ENCODE results near the gene DARS1. TPM values are rescaled to one million over a fixed set of nuclear protein-coding genes. Genes with fewer than 3 reads are reported as not detected.

The DARS1 gene
- total and polyA plus RNA-seq, 2 donors (not counting 1 experiment from before 2014, with no cell fraction given), result 36.7 to 88.3 TPM

DNA sequence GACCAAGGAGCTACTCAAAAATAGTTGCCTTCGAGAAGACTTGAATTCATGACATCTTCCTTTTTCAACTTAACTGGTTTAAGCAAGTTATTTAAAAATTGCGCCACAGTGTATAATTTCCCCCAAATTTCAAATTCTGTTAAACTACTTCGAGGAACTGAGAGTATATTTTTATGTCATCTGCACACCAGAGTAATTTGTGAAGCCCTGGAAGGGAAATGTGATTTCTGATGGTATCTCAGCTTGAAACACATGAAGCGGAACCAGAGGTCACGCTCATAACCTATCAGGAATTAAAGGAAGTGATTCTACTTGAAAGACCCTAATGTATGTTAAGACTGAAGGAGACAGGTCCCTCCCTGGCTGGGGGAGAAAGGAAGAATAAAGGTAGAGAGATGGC is 33.9 kb upstream of the DARS1 start:
- no peaks in the 10 kb centered on the region for H3K9me3 Mint-ChIP-seq (ENCODE audit: insufficient read depth)
- ATAC-seq (ENCODE audit: low read depth) (peak; percentile 81), DNase-seq (peak; percentile 77)
- ChIA-PET POLR2A (interaction anchor here (0.5 kb wide), 1 partner anchor 51 kb away, joined by 6 read pairs; no protein-coding TSS in a partner anchor), CTCF (interaction anchor here (0.6 kb wide), 1 partner anchor 105 kb away, joined by 3 read pairs; no protein-coding TSS in a partner anchor)
- Histone ChIP-seq H3K9ac (ENCODE audit: low read length) (no peak overlapping the region), H4K20me1 (ENCODE audit: control insufficient read depth, insufficient read depth, low read length, poor library complexity, severe bottlenecking) (no peaks in the 10 kb centered on the region), H3K36me3 (replicated peaks in 1 of 2; ENCODE audit: control extremely low read depth in 1 of 2, control insufficient read depth in 1 of 2, extremely low read depth in 1 of 2, insufficient read depth in 2 of 2, low read length in 1 of 2) (no peaks in the 10 kb centered on the region), H3K27ac (ENCODE audit: low read length in 2 of 2) (peak overlapping the region in 1 of 2 donors; percentile 29), H3K4me1 (ENCODE audit: control insufficient read depth in 2 of 2, insufficient read depth in 2 of 2, low read length in 2 of 2) (peaks cover 18 to 24% of the 10 kb centered on the region in 2 donors), H3K4me3 (ENCODE audit: control extremely low read depth in 1 of 5, extremely low read depth in 1 of 5, insufficient read depth in 1 of 5, low read depth in 2 of 5, low read length in 4 of 5) (no peak overlapping the region), H3K9me3 (ENCODE audit: control extremely low read depth in 1 of 3, control insufficient read depth in 2 of 3, insufficient read depth in 1 of 3, low read length in 2 of 3) (no peaks in the 10 kb centered on the region), H2AFZ (ENCODE audit: insufficient read depth, low read depth, low read length, poor library complexity, severe bottlenecking) (no peak overlapping the region), H3K79me2 (ENCODE audit: control insufficient read depth, insufficient read depth, low read length) (no peaks in the 10 kb centered on the region), H3K27me3 (replicated peaks in 1 of 4; ENCODE audit: control extremely low read depth in 1 of 4, control insufficient read depth in 3 of 4, insufficient read depth in 4 of 4, low read length in 3 of 4) (no peaks in the 10 kb centered on the region), H3K4me2 (replicated peaks; ENCODE audit: low read depth, low read length, poor library complexity, severe bottlenecking) (peak overlapping the region; percentile 23)
- 25% methylated on average over 2 of the region's 5 CpGs for WGBS (ENCODE audit: insufficient coverage)
- H3K4me3 Mint-ChIP-seq, result peak overlapping the region; percentile 7
- intact Hi-C loops (cut with micrococcal nuclease), result loop anchor here (5.0 kb wide), 1 partner anchor 33 kb away; no protein-coding TSS in a partner anchor
- TF ChIP-seq EZH2 (IDR thresholded peaks at IDR 0.05; ENCODE audit: borderline replicate concordance, insufficient read depth, low read depth, low read length, poor library complexity, severe bottlenecking), result no peak
- TF ChIP-seq, protein P1, sequence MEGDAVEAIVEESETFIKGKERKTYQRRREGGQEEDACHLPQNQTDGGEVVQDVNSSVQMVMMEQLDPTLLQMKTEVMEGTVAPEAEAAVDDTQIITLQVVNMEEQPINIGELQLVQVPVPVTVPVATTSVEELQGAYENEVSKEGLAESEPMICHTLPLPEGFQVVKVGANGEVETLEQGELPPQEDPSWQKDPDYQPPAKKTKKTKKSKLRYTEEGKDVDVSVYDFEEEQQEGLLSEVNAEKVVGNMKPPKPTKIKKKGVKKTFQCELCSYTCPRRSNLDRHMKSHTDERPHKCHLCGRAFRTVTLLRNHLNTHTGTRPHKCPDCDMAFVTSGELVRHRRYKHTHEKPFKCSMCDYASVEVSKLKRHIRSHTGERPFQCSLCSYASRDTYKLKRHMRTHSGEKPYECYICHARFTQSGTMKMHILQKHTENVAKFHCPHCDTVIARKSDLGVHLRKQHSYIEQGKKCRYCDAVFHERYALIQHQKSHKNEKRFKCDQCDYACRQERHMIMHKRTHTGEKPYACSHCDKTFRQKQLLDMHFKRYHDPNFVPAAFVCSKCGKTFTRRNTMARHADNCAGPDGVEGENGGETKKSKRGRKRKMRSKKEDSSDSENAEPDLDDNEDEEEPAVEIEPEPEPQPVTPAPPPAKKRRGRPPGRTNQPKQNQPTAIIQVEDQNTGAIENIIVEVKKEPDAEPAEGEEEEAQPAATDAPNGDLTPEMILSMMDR (IDR thresholded peaks at IDR 0.05), result no peak
- H3K27me3 Mint-ChIP-seq, result no peaks in the 10 kb centered on the region
- H3K27ac Mint-ChIP-seq, result peak overlapping the region; percentile 71
- peaks cover 30% of the 10 kb centered on the region for H3K4me1 Mint-ChIP-seq

GRCh38 chr2:136017786-136018185 is 32.4 kb upstream of the DARS1 start:
- H3K27ac Mint-ChIP-seq, result no peak overlapping the region
- Histone ChIP-seq H3K27ac (ENCODE audit: low read length in 2 of 2) (no peak overlapping the region), H3K4me1 (ENCODE audit: control insufficient read depth in 2 of 2, insufficient read depth in 2 of 2, low read length in 2 of 2) (peaks cover 22 to 24% of the 10 kb centered on the region in 2 donors), H3K36me3 (replicated peaks in 1 of 2; ENCODE audit: control extremely low read depth in 1 of 2, control insufficient read depth in 1 of 2, extremely low read depth in 1 of 2, insufficient read depth in 2 of 2, low read length in 1 of 2) (no peaks in the 10 kb centered on the region), H4K20me1 (ENCODE audit: control insufficient read depth, insufficient read depth, low read length, poor library complexity, severe bottlenecking) (no peaks in the 10 kb centered on the region), H3K4me2 (replicated peaks; ENCODE audit: low read depth, low read length, poor library complexity, severe bottlenecking) (no peak overlapping the region), H3K79me2 (ENCODE audit: control insufficient read depth, insufficient read depth, low read length) (no peaks in the 10 kb centered on the region), H3K27me3 (replicated peaks in 1 of 4; ENCODE audit: control extremely low read depth in 1 of 4, control insufficient read depth in 3 of 4, insufficient read depth in 4 of 4, low read length in 3 of 4) (no peaks in the 10 kb centered on the region), H2AFZ (ENCODE audit: insufficient read depth, low read depth, low read length, poor library complexity, severe bottlenecking) (no peak overlapping the region), H3K9ac (ENCODE audit: low read length) (no peak overlapping the region), H3K9me3 (ENCODE audit: control extremely low read depth in 1 of 3, control insufficient read depth in 2 of 3, insufficient read depth in 1 of 3, low read length in 2 of 3) (no peaks in the 10 kb centered on the region), H3K4me3 (ENCODE audit: control extremely low read depth in 1 of 5, extremely low read depth in 1 of 5, insufficient read depth in 1 of 5, low read depth in 2 of 5, low read length in 4 of 5) (no peak overlapping the region)
- 68% methylated on average over 6 of the region's 7 CpGs for WGBS (ENCODE audit: insufficient coverage)
- H3K9me3 Mint-ChIP-seq (ENCODE audit: insufficient read depth), result no peaks in the 10 kb centered on the region
- peaks cover 35% of the 10 kb centered on the region for H3K4me1 Mint-ChIP-seq
- intact Hi-C loops (cut with micrococcal nuclease), result loop anchor here (5.0 kb wide), 1 partner anchor 35 kb away; no protein-coding TSS in a partner anchor
- DNase-seq, result no peak
- ATAC-seq (ENCODE audit: low read depth), result no peak
- no peaks in the 10 kb centered on the region for H3K27me3 Mint-ChIP-seq
- no peak overlapping the region for H3K4me3 Mint-ChIP-seq
- TF ChIP-seq EZH2 (IDR thresholded peaks at IDR 0.05; ENCODE audit: borderline replicate concordance, insufficient read depth, low read depth, low read length, poor library complexity, severe bottlenecking), result no peak
- TF ChIP-seq, protein P1 (IDR thresholded peaks at IDR 0.05), result no peak
- POLR2A ChIA-PET, result no interaction called here
- CTCF ChIA-PET, result no interaction called here

All from B cell (primary cell).